ENCODE measurements around the gene CARF.
"Not testable (repeated sequence)": the region's sequence is repeated elsewhere in the genome, so short reads cannot be mapped to it uniquely, and the experiment has no call there.

The CARF gene

DNA sequence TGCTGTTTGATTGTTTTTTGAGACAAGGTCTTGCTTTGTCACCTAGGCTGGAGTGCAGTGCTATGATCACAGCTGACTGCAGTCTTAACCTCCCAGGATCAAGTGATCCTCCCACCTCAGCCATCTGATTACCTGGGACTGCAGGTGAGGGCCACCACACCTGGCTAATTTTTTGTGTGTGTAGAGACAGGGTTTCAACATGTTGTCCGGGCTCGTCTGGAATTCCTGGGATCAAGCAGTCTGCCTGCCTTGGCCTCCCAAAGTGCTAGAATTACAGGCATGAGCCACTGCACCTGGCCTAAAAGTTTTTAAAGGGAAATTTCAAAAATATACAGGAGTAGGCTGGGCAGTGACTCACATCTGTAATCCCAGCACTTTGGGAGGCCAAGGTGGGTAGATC, 22.4 kb downstream of the CARF start:
- no peak for DNase-seq

DNA sequence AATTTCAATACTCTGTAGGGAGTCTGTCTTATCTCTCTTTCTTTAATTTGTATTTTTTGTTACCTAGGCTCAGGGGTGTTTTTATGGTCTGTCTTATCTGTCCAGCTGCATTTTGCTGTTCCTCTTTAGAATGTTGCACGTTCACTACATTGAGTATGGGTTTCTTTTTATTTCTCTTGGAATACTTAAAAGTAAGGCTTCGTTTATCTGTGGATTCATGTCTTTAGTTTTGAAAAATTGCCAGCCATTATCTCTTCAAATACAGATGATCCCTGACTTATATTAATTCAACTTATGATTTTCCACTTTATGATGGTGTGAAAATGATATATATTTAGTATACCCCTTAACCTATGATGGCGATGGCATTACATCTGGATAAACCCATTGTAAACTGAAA, 26.9 kb downstream of the CARF start:
- DNase-seq: no peak

GRCh38 chr2:202941771-202942170, 29.7 kb downstream of the CARF start:
- no peak for DNase-seq

- DNase-seq: no peak
Observed at GRCh38 chr2:202944408-202944807, 32.3 kb downstream of the CARF start.

DNA sequence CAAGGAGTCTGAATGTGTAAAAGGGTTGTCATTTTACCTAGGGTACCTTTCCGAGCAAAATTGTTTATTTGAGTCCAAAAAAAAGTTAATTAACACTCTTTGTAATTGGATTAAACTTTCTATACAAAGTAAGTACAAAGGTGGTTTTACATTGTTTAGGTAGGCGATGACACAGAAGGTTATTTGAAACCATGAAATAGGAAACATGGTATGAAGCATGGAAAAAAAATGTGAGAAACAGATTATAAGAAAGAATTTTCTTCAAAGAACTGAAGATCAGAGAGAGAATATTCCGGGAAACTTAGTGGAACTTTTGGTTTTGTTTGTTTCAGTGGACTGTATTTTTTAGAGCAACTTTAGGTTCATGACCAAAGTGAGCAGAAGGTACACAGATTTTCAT, 32.7 kb downstream of the CARF start:
- DNase-seq: no peak

- DNase-seq: no peak
Observed at GRCh38 chr2:202945497-202945896, 33.4 kb downstream of the CARF start.

GRCh38 chr2:202949333-202949732, 37.3 kb downstream of the CARF start:
- not testable (repeated sequence) for DNase-seq

DNA sequence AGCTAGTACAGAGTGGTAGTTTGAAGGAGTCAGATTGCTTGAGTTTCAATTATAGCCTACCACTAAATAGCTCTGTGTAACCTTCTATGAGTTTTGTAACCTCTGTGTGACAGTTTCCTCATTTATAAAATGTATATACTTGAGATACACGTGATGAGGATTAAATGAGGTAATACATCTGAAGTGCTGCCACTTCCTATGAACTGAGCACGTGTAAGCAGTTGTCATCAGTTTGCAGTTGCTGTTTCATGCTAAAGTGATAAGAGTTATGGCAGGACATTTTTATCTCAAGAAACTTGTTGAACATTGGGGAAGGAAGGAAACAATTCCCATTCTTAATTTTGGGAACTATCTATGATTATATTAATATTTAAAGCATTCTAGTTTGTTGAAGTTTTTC, 38.5 kb downstream of the CARF start:
- no peak for DNase-seq

GRCh38 chr2:202960524-202960923, 48.4 kb downstream of the CARF start:
- DNase-seq: no peak

- DNase-seq: no peak
Observed at GRCh38 chr2:202963712-202964111, 51.6 kb downstream of the CARF start.

GRCh38 chr2:202965810-202966460, 53.9 kb downstream of the CARF start:
- no peak for DNase-seq

GRCh38 chr2:202969404-202969803, 57.3 kb downstream of the CARF start:
- not testable (repeated sequence) for DNase-seq

- DNase-seq: no peak
Observed at GRCh38 chr2:202976809-202977208, 64.7 kb downstream of the CARF start.

DNA sequence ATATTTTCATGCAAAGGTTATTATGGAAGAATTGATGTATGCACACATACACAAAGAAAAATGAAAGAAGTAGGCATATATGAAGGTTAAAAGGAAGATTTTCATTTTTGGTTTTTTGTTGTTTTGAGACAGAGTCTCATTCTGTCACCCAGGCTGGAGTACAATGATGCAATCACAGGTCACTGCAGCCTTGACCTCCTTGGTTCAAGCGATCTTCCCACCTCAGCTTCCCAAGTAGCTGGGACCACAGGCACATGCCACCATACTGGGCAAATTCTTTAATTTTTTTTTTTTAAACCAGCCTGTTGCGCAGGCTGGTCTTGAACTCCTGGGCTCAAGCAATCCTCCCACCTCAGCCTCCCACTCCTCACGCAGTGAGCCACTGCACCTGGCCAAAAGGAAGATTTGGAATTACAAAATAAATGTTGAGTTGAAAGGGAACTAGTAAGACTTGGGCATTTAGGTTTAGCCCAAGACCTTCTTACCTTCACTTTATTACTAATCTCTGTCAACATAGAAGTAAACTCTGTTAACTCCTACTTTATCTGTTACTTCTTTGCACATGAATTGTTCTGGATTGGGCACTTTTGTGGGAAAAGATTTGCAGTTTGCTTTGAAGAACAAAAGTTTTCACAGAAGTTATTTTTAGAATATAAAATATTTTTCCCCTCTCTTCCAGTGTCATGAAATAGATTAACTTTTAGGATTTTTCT, 70.9 kb downstream of the CARF start:
- no peak for DNase-seq

DNA sequence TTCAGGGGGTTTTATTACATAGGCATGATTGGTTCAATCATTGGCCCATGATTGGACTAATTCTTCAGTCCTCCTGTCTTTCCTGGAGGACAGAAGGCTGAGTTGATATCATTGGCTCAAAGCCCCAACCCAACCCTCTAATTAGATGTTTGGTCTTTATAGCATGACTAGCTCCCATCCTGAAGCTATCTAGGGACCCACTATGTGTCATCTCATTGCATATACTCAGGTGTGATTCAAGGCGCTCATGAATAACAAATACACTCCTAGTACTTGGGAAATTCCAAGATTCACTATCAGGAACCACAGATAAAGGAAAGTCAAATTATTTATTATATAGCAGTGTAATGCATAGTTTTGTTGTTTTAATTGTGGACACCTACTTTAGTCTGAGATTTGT, 77.7 kb downstream of the CARF start:
- DNase-seq: no peak

GRCh38 chr2:202990501-202990900, 78.4 kb downstream of the CARF start:
- DNase-seq: no peak

GRCh38 chr2:202997113-202997512, 85.0 kb downstream of the CARF start:
- DNase-seq: not testable (repeated sequence)

DNA sequence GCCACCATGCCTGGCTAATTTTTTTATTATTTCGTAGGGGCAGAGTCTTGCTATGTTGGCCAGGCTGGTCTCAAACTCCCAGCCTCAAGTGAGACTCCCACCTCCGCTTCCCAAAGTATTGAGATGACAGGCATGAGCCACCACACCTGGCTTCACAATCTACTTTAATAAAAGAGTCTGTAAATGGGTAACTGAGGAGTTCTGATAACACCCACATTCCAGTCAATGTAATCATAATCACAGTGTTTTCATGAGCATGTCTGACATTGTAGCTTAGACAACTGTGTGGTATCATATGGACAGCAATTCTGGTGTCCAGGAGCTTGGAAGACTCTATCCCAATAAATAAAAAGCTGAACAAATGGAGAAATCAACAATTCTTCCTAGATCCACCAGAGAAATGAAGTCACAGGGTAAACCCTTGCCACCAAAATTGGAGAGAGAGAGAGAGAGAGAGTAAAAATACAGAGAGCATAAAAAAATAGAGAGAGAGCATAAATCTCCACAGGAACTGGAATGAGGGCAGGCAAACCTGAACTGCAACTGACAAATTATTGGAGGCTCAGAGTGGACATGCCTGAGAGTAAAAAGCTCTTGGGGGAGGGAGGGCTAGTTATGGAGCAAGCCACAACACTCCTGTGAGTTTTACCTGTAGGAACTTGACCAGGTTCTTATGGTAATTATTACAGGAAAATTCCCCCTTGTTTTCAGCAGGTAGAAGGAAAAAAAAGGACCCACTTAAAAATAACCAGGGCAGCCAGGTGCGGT, 90.2 kb downstream of the CARF start:
- no peak for DNase-seq

DNA sequence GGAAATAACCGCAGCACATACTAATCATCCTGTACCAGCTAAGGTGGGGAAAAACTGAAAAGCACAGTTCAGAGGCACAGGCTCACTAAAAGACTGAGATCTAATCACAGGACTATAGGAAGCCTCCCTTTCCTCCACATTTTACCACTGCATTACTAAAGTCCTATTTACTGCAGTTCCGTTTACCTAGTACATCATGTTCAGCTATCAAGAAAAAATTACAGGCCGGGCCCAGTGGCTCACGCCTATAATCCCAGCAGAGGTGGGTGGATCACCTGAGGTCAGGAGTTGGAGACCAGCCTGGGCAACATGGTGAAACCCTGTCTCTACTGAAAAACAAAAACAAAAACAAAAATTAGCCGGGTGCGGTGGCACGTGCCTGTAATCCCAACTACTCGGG, 91.6 kb downstream of the CARF start:
- DNase-seq: no peak

DNA sequence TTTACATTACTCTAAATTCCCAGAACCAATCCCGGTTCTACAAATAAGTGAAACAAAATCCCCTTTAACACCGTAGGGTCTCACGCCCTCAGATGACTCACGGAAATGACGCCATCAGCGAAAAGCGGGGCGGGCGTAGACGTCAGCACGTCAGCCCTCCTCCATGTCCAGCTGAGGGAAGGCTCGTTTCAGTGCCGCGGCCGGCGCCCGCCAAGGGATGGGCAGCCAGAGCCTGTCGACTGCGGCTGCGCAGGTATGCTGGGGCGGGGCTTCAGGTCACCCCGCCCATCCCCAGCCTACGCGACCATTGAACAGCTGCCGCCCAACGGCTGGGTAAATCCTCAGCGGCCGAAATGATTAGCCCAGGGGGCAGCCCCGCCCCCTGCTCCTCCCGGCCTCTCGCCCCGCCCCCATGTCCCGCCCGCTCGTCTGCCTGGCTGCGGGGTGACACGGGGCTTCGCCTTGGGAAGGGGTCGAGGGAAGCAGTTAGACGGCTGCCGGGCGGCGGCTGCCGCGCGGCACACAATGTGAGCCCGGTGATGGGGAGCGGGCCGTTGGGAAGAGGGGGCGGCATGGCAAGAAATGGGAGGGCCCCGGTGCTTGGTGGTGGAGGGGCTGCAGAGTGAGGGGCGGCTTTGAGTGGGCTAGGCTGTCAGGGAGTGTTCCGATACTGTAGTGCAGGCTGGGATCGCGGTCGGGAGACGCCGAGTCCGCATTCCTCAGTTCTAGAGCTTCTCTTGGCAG, 102.6 kb downstream of the CARF start, which contains the start of gene NBEAL1:
Gene NBEAL1 (plus strand): TSS at position 420 of the 744 bp plus-strand sequence. CDS start 1,510 bp downstream, outside the sequence.
- peak; percentile 38 for DNase-seq

- no peak for DNase-seq
Observed at GRCh38 chr2:203016716-203017115, 104.6 kb downstream of the CARF start.

GRCh38 chr2:203018181-203018580, 106.1 kb downstream of the CARF start:
- no peak for DNase-seq

GRCh38 chr2:203019142-203019541, 107.1 kb downstream of the CARF start:
- no peak for DNase-seq

Measured in NCI-H187 treated with DMSO at 0.1 percent for 48 hours (cell line).